HG02678 (cell line): ENCODE data around the gene SUSD4.
A peak's percentile ranks its signal among the peaks of the same experiment; 100 is the strongest.
"Not testable (repeated sequence)": the region's sequence is repeated elsewhere in the genome, so short reads cannot be mapped to it uniquely, and the experiment has no call there.

ENCODE experiments used
- ATAC-seq: cut with Tn5 transposase; IDR thresholded peaks from one replicate; pipeline ENCODE4 v1.9.1; 2021; ENCODE audit warnings: mild to moderate bottlenecking, moderate library complexity; ENCODE audit not compliant: unreplicated experiment

Gene SUSD4

DNA sequence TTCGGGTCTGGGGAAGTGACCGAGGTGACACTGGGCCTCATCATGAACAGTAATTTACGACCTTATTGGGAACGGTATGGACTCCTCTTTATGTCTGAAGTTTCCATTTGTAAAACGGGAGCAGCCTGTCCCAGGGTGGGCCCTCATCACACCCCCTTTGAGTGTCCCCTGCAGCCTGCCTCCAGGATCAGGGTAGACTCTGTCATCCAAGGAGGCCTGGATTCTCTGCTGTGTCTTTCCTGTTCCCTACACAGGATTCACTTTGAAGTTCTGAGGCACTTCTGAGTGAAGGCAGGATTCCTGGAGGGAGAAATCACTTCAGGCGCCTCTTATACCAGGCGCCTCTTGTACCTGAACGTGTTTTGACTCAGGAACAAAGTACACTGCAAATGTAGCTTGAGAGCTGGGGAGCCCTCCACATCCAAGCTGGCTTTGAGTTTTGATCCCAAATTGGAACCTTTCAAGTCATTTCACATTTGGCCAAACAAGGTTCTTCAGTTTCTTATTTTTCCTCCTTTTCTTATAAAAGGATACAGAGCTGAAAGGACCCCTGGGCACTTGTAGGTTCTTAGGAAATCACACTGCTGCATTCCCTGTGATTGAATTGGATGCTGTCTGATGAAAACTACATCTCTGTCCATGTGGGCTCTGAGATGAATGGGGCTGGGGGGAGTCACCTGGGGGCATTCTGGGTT, 106.0 kb downstream of the SUSD4 start:
- ATAC-seq: no peak

DNA sequence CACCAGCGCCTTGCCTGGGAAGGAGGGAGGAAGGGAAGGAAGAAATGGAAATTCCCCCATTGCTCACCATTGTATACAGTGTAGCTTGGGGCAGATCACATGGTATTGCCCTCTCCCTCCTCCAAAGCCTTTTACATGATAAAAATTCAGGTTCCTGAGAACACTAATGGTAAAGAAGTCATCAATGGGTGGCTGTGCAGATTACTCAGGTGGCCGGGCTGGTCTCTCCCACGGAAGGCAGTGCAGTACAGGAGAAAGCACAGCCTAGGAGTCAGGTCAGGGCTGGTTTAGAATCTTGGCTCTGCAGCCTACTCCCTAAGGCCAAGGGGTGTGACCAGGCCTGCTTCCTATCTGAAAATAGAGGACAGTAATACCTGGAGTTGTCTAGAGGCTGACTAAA, 107.9 kb downstream of the SUSD4 start:
- ATAC-seq: no peak

DNA sequence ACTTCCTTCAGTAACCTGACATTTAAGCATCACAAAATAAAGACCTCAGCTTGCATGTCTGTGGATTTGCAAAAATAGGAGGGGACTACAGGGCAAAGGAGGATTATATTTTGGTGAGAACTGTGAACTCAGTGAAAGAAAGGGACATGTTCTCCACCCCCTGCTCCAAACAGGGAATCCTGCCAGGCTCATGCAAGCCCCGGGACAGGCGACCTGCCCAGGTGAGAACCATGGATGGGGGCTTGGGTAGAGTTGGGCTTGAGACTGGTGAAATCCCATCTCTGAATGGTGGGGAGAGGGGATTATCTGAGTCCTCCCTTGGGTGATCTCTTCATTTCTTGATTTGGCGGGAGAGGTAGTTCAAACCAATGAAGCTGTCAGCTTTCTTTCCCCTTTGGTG, 110.1 kb downstream of the SUSD4 start:
- no peak for ATAC-seq

DNA sequence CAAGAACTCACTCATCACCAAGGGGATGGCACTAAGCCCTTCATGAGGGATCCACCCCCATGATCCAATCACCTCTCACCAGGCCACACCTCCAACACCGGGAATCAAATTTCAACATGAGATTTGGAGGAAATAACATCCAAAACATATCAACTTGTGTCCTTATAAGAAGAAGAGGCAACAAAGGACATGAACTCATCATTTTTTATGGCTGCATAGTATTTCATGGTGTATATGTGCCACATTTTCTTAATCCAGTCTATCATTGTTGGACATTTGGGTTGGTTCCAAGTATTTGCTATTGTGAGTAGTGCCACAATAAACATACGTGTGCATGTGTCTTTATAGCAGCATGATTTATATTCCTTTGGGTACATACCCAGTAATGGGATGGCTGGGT, 112.6 kb downstream of the SUSD4 start:
- ATAC-seq: not testable (repeated sequence)

DNA sequence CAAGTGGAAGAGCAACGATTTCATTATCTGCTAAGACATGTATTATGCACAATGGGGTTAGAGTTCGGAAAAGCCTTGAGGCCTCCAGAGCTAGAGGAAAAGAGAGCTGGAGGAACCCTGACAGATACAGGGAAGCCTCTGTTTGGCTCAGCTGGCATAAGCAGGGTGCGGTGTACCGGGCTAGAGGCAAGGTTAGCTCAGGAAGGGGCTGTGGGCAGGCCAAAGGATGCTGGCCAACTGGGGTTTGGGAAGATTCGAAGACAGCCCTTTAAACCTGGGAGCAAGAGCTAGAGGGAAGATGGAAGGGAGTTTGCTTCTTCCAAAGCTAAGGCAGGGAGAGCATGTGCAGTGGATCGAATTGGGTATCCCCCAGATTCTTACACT, 113.4 kb downstream of the SUSD4 start:
- no peak for ATAC-seq

DNA sequence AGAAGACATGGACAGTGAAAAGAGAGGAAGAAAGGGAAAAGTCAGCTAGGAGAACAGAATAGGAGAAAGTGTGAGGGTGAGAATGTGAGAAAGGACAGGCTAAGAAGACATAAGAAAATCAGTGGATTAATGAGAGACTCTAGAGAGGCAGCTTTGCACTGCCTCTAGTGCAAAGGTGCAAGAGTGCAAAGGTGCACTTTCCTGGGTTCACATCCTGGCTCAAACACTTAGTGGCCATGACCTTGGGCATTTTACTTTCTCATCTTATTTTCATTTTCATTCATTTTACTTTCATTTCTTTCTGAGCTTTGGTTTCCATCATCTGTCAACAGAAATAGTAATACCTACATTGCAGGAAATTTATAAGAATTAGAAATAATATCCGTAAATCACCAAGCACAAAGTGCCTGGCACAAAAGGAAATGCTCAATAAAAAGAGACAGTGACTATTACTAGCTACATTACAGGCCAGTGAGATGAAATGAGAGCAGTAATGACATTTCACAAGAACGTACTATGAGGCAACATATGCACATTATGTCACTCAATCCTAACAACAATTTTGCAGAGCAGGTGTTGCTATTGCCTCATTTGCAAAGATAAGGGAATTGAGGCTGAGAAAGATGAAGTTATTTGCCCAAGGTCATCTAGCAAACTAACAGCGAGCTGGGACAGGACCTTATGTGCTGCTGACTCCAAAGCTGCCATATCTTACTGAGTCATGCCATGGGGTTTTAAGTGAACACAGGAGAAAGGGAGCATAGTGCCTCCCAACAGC, 113.9 kb downstream of the SUSD4 start:
- ATAC-seq: no peak

DNA sequence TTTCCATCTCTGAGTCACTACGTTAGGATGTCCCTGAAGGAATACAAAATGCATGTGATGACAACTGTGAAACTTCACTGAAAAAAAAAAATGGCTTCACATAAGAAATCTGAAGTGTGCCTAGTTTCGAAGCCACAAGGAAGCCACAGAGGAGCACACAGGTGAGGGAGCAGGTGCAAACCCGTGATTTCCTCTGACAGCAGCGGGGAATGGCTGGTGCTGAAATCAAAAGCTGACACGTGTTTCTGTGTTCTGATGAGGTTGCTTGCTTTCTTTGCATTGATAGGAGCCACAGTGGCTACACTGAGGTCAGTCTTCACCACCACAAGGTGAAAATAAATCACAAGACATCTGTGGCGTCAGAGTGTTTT, 115.2 kb downstream of the SUSD4 start:
- ATAC-seq: no peak

DNA sequence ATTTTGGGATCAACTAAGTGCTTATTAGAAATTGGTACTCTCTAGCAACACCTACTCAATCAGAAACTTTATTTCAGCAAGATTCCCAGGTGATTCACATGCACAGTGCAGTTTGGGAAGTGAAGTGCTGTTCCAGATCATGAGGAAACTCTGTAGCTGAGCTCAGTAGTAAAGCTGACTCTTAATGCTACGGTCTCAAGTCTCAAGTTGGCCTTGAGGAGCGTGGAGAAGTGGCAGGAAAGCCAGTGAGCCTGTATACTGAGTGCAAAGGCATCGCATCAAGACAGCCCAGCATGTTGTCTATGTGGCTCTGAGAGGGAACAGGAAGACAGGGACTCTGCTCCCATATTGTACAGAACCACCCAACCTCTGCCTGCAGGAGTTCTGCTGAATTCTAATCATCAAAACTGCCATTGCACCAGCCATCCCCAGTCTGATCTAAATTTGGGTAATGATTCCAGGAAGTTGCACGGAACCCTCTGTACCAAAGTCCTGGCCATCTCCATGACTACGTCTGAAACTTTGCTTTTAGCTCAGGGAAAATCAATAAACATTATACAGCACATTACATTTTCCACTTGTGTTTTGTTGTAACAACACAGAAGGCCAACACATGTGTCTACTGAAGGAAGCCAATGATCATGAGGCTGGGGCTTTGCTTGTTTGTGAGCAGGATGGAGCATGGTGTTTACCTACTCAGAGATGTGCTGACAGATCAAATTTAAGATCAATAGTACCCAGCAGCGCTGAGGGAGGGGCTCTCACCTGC, 115.8 kb downstream of the SUSD4 start:
- no peak for ATAC-seq

DNA sequence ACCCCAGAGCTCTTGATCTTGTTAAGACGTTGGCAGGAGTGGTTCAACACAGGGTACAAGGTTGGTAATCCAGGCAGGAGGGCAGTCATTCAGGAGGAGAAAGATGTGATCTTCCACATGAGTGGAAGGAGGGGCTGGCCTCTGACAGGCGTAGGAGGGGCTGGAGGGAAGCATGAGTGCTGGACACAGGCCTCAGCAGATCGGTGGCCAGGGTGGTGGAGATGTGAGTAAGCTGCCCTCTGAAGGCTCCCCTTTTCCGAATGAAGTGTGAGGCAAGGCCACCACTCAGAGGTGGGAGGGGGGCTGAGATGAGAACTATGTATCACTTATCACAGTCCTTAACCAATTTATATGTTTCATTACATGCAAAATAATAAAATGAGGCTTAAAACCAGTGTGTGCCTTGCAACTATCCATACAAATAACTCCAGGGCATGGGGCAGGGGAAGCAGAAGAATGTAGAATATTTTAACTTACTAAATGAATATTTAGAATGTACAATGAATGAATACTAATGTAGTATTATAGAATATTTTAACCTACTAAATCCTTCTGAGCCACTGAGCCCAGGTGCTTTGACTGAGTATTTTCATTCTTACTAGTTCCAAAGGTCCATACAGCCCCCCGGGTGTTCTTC, 117.4 kb downstream of the SUSD4 start:
- no peak for ATAC-seq

DNA sequence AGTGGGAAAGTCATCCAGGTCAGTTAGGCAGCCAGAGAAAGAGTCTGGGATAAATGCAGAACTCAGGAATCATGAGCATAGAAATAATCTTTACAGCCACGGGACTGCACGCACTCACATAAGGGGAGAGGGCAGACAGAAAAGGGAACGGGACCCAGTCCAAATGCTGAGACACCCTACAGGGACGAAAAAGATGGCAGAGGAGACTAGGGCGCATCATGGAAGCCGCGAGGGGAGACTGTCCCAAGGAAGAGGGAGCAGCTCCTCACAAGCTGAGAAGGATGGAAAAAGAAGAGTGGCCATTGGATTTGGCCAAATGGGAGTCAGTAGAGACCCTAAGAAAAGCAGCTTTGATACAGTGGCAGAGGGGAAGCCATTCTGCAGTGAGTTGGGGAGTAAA, 118.0 kb downstream of the SUSD4 start:
- no peak for ATAC-seq

DNA sequence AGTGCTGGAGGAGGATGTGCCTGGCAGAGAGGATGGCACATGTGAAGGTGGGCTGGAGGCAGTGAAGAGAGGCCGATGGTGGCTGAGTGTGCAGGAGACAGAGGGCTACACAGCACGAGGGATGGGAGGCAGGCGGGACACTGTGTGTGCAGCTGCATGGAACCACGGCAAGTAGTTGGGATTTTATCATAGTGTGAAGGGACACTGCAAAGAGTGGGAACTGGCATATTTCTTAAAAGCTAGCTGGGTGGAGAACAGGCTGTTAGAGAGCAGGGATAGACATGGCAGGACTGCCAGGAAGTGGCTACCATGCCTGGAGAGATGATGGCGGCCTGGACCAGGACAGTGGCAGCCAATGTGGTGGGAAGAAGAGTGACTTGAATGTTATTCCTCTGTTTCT, 118.6 kb downstream of the SUSD4 start:
- ATAC-seq: no peak

DNA sequence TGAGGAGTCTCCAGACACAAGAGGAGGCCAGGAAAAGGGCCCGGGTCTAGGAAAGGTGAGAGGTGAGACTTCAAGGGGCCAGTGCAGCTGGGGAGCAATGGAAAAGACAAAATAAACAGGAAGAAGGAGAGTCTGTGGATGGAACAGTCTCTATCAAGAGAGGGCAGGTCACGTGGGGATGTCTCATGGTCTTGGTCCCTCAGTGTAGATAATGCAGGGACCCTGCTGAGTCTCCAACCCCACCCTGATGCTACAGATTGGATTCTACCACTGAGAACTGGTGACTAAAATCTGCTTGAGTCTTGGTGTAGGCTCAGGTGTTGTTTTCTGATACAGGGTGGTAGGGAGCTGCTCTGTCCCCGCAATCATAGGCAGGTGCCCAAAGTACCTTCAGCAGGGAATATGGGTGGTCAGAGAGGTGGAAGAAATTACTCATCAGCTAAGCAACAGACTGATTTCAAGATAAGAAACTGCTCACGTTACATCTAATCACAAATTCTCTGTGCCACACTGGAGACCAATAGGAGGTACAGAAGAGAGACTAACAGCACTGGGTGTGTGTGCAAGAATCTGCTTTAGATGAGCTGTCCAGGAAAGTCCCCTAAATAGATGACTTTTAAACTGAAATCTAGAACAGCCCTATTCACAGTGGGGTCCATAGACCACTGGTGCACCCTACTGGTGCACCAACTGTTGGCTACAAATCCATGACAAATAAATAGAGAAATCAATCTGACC, 119.4 kb downstream of the SUSD4 start:
- peak; percentile 74 for ATAC-seq

DNA sequence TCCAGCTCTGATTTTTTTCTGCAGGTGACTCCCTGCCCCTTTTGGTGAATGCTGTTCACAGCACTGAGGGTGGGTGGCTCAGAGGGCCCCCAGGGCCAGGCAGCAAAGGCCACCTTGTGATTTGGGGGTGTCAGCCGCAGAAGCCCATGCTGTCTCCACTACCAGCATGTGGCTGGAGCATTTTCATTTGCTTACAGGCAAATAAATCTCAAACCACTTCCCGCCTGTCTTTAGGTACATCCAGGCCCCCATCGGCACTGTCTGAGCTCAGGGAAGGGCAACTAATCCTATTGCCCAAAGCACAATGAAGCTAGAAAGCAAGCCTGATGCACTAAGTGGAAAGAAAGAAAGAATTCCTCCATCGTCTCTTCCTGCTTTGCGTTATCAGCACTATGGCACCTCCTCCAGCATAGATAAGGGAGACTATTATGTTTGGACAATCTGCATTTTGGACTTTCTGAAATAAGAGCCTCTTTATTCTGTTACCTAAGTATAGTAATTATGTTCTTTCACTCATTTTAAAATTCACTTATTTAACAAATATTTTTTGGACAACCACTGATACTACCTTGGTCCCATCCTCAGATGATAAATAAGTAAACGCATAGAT, 120.4 kb downstream of the SUSD4 start:
- ATAC-seq: no peak

DNA sequence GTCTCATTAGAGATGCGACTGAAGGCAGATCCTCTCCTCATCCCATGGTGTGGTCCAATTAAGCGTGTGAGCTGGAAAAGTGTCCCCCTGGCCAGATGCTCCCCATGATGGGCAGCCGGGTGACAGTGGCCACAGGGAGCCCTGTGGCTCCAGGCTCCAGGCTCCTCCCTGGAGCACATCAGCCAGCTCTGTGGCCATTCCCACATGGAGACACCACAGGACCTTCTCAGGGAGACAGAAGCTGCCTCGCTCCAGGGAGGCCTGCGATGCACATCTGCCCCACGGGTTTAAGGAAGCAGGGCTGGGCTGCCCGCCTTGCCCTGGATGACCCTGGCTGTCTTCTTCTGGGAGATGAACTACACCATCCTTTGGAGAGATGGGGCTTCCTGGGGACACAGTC, 121.0 kb downstream of the SUSD4 start:
- no peak for ATAC-seq

DNA sequence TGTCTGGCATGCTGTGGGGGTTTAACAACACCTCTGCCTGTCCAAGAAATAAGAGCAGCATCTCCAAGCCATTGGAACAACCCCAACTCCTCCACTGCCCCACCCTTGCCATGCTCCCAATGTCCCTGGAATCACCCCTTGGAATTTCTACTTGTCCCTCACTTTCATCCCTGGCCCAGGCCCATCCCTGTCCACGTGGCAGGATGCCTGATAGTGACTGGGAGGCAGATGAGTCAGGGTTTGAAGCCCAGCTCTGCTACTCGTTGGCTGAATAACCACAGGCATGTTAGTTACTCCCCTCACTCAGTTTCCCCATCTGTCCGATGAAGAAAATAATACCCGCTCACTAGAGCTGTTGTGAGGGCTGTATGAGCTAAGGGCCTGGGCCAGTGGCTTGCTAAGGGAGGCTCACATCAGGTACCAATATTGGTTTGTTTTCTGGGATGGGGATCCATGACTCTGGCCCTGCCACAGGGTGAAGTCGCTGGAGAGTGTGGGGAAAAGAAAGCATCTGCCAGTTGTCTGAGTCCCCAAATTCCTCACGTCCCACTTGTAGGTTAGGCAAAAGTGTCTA, 121.5 kb downstream of the SUSD4 start:
- no peak for ATAC-seq

DNA sequence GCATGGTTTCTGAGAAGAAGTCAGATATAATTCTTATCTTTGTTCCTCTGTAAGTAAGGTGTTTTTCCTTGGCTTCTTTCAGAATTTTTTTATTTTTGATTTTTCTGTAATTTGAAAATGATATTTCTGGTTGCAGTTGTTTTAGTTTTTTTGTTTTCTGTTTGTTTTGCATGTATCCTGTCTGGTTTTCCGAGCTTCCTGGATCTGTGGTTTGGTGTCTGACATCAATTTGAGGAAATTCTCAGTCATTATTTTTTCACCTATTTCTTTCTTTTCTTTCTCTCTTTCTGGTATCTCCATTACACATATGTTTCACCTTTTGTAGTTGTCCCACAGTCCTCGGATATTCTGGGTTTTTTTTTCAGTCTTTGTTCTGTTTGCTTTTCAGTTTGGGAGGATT, 123.9 kb downstream of the SUSD4 start:
- no peak for ATAC-seq

DNA sequence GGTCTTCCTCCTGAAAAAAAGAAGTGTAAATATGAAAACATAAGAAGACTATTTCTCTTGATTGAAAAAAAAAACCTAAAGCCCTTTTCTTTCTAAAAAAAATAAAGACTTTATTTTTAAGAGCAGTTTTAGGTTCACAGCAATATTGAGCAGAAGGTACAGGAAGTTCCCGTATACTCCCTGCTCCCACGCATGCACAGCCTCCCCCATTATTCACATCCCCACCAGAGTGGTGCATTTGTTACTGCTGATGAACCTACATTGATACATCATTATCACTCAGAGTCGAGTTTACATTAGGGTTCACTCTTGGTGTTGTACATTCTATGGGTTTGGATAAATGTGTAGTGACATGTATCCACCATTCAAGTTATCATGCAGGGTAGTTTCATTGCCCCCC, 128.9 kb downstream of the SUSD4 start:
- no peak for ATAC-seq

DNA sequence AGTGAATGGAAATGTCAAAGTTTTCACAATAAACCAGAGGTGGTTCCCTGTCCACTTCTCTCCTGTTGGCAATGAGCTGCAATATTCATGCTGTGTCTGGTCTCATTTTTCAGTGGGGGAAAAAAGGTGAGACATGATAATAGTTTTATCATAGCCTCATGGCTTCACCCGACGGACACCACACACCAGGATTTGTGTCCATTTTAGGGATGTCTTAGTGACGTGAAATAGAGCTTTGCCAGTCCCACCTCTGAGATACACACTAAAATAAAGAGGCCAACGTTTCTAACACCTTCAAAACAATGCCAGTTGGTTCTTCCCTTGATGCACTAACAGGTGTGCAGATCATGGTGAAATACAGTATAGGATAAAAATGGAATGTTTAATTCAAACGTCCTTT, 129.4 kb downstream of the SUSD4 start:
- ATAC-seq: no peak

DNA sequence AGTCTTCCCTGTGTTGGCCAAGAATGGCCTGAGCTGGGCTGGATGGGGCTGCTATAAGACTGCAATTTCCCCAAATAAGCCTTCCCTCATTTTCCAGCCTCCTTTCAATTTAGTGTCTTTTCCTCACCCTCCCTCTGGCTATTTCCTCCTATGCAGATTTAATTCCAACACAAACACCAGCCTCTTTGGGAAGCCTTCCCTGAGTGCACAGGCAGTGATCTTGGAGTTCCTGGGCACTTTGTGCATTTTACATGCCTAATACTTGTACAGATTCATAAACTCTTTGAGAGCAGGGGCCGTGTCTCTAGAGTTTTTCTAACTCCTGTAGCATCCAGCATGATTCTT, 129.8 kb downstream of the SUSD4 start:
- no peak for ATAC-seq
